ENCODE data around the gene IGHMBP2.

Gene IGHMBP2

GRCh38 chr11:68890490-68891231 lies 13.0 kb upstream of the IGHMBP2 start:
- Histone ChIP-seq H3K79me1 (replicated peaks; ENCODE audit: low read length, poor library complexity, severe bottlenecking) (peaks cover 7% of the 10 kb centered on the region), H2BK15ac (ENCODE audit: low read depth, poor library complexity, severe bottlenecking) (no peak overlapping the region), H3K18ac (ENCODE audit: low read depth in 1 of 2, low read length in 2 of 2) (no peak overlapping the region), H4K91ac (ENCODE audit: low read length) (no peak overlapping the region), H2AK5ac (ENCODE audit: low read length, severe bottlenecking) (peak overlapping the region; percentile 52), H3K27me3 (ENCODE audit: control insufficient read depth in 1 of 2, insufficient read depth in 1 of 2, low read length in 2 of 2) (no peaks in the 10 kb centered on the region), H3K4me2 (ENCODE audit: low read length, poor library complexity, severe bottlenecking) (no peak overlapping the region), H2AFZ (ENCODE audit: low read depth, low read length) (no peak overlapping the region), H3K9me3 (ENCODE audit: control insufficient read depth, low read length) (no peaks in the 10 kb centered on the region), H3K9ac (ENCODE audit: low read length) (peak overlapping the region; percentile 64), H3K4me3 (ENCODE audit: insufficient read depth in 1 of 2, low read depth in 1 of 2, low read length in 2 of 2) (peak overlapping the region in 1 of 2 experiments; percentile 43), H3K27ac (ENCODE audit: low read length, poor library complexity, severe bottlenecking) (peak overlapping the region; percentile 43), H2BK120ac (ENCODE audit: low read depth, low read length) (no peak overlapping the region), H3K23ac (ENCODE audit: low read length in 2 of 2) (no peak overlapping the region), H2BK12ac (ENCODE audit: low read length in 2 of 2) (no peak overlapping the region), H3K14ac (ENCODE audit: low read length in 2 of 2) (no peak overlapping the region), H3K36me3 (ENCODE audit: control insufficient read depth in 1 of 2, insufficient read depth in 2 of 2, low read depth in 1 of 2, low read length in 2 of 2) (peaks cover 32 to 39% of the 10 kb centered on the region in 2 experiments), H4K8ac (ENCODE audit: low read length) (no peak overlapping the region), H3K4me1 (ENCODE audit: control insufficient read depth, insufficient read depth, low read depth, low read length) (peaks cover 19% of the 10 kb centered on the region), H3K4ac (ENCODE audit: low read depth in 1 of 2, low read length in 2 of 2) (no peak overlapping the region), H2BK5ac (ENCODE audit: low read depth, low read length, poor library complexity, severe bottlenecking) (no peak overlapping the region)
- WGBS, result 84% methylated on average over 17 of the region's 17 CpGs
- DNase-seq, result no peak

- no peaks in the 10 kb centered on the region for H3K9me3 ChIP-seq (ENCODE audit: control insufficient read depth, low read length)
- H3K4me3 ChIP-seq (ENCODE audit: insufficient read depth in 1 of 2, low read depth in 1 of 2, low read length in 2 of 2), result peak overlapping the region in 1 of 2 experiments; percentile 43
- no peak overlapping the region for H3K23ac ChIP-seq (ENCODE audit: low read length in 2 of 2)
- 95% methylated on average over 17 of the region's 17 CpGs for WGBS
- H2BK120ac ChIP-seq (ENCODE audit: low read depth, low read length), result no peak overlapping the region
- H2BK5ac ChIP-seq (ENCODE audit: low read depth, low read length, poor library complexity, severe bottlenecking), result no peak overlapping the region
- peak overlapping the region; percentile 11 for H3K27ac ChIP-seq (ENCODE audit: low read length, poor library complexity, severe bottlenecking)
- H2AK5ac ChIP-seq (ENCODE audit: low read length, severe bottlenecking), result no peak overlapping the region
- H3K27me3 ChIP-seq (ENCODE audit: control insufficient read depth in 1 of 2, insufficient read depth in 1 of 2, low read length in 2 of 2), result no peaks in the 10 kb centered on the region
- DNase-seq, result no peak
- peak overlapping the region; percentile 64 for H3K9ac ChIP-seq (ENCODE audit: low read length)
- peaks cover 19% of the 10 kb centered on the region for H3K4me1 ChIP-seq (ENCODE audit: control insufficient read depth, insufficient read depth, low read depth, low read length)
- no peak overlapping the region for H2BK15ac ChIP-seq (ENCODE audit: low read depth, poor library complexity, severe bottlenecking)
- H2BK12ac ChIP-seq (ENCODE audit: low read length in 2 of 2), result no peak overlapping the region
- no peak overlapping the region for H3K14ac ChIP-seq (ENCODE audit: low read length in 2 of 2)
- H4K91ac ChIP-seq (ENCODE audit: low read length), result no peak overlapping the region
- no peak overlapping the region for H3K4ac ChIP-seq (ENCODE audit: low read depth in 1 of 2, low read length in 2 of 2)
- H2AFZ ChIP-seq (ENCODE audit: low read depth, low read length), result no peak overlapping the region
- H3K36me3 ChIP-seq (ENCODE audit: control insufficient read depth in 1 of 2, insufficient read depth in 2 of 2, low read depth in 1 of 2, low read length in 2 of 2), result peaks cover 39 to 47% of the 10 kb centered on the region in 2 experiments
- peaks cover 10% of the 10 kb centered on the region for H3K79me1 ChIP-seq (replicated peaks; ENCODE audit: low read length, poor library complexity, severe bottlenecking)
- H3K4me2 ChIP-seq (ENCODE audit: low read length, poor library complexity, severe bottlenecking), result peak overlapping the region; percentile 0
- no peak overlapping the region for H3K18ac ChIP-seq (ENCODE audit: low read depth in 1 of 2, low read length in 2 of 2)
- H4K8ac ChIP-seq (ENCODE audit: low read length), result no peak overlapping the region
Observed at GRCh38 chr11:68891351-68891948, 12.2 kb upstream of the IGHMBP2 start.

- H2BK15ac ChIP-seq (ENCODE audit: low read depth, poor library complexity, severe bottlenecking), result no peak overlapping the region
- H4K8ac ChIP-seq (ENCODE audit: low read length), result no peak overlapping the region
- no peak overlapping the region for H3K4ac ChIP-seq (ENCODE audit: low read depth in 1 of 2, low read length in 2 of 2)
- no peak overlapping the region for H2AFZ ChIP-seq (ENCODE audit: low read depth, low read length)
- no peak overlapping the region for H3K4me2 ChIP-seq (ENCODE audit: low read length, poor library complexity, severe bottlenecking)
- no peak overlapping the region for H3K14ac ChIP-seq (ENCODE audit: low read length in 2 of 2)
- H3K9ac ChIP-seq (ENCODE audit: low read length), result no peak overlapping the region
- H2BK120ac ChIP-seq (ENCODE audit: low read depth, low read length), result no peak overlapping the region
- over 99% methylated on average over 15 of the region's 20 CpGs for WGBS
- peaks cover 48 to 58% of the 10 kb centered on the region in 2 experiments for H3K36me3 ChIP-seq (ENCODE audit: control insufficient read depth in 1 of 2, insufficient read depth in 2 of 2, low read depth in 1 of 2, low read length in 2 of 2)
- no peak overlapping the region for H3K23ac ChIP-seq (ENCODE audit: low read length in 2 of 2)
- H2AK5ac ChIP-seq (ENCODE audit: low read length, severe bottlenecking), result no peak overlapping the region
- no peak overlapping the region for H3K18ac ChIP-seq (ENCODE audit: low read depth in 1 of 2, low read length in 2 of 2)
- H2BK12ac ChIP-seq (ENCODE audit: low read length in 2 of 2), result no peak overlapping the region
- no peak overlapping the region for H4K91ac ChIP-seq (ENCODE audit: low read length)
- peaks cover 21% of the 10 kb centered on the region for H3K79me1 ChIP-seq (replicated peaks; ENCODE audit: low read length, poor library complexity, severe bottlenecking)
- no peak for DNase-seq
- H3K27me3 ChIP-seq (ENCODE audit: control insufficient read depth in 1 of 2, insufficient read depth in 1 of 2, low read length in 2 of 2), result no peaks in the 10 kb centered on the region
- no peak overlapping the region for H3K27ac ChIP-seq (ENCODE audit: low read length, poor library complexity, severe bottlenecking)
- H2BK5ac ChIP-seq (ENCODE audit: low read depth, low read length, poor library complexity, severe bottlenecking), result no peak overlapping the region
- H3K9me3 ChIP-seq (ENCODE audit: control insufficient read depth, low read length), result no peaks in the 10 kb centered on the region
- H3K4me3 ChIP-seq (ENCODE audit: insufficient read depth in 1 of 2, low read depth in 1 of 2, low read length in 2 of 2), result no peak overlapping the region
- H3K4me1 ChIP-seq (ENCODE audit: control insufficient read depth, insufficient read depth, low read depth, low read length), result peaks cover 19% of the 10 kb centered on the region
Observed at GRCh38 chr11:68892576-68892975, 11.1 kb upstream of the IGHMBP2 start.

- H2AK5ac ChIP-seq (ENCODE audit: low read length, severe bottlenecking), result no peak overlapping the region
- no peak overlapping the region for H3K9ac ChIP-seq (ENCODE audit: low read length)
- H2BK120ac ChIP-seq (ENCODE audit: low read depth, low read length), result no peak overlapping the region
- no peak overlapping the region for H3K14ac ChIP-seq (ENCODE audit: low read length in 2 of 2)
- H3K4ac ChIP-seq (ENCODE audit: low read depth in 1 of 2, low read length in 2 of 2), result no peak overlapping the region
- no peak overlapping the region for H4K8ac ChIP-seq (ENCODE audit: low read length)
- no peaks in the 10 kb centered on the region for H3K27me3 ChIP-seq (ENCODE audit: control insufficient read depth in 1 of 2, insufficient read depth in 1 of 2, low read length in 2 of 2)
- peaks cover 55 to 65% of the 10 kb centered on the region in 2 experiments for H3K36me3 ChIP-seq (ENCODE audit: control insufficient read depth in 1 of 2, insufficient read depth in 2 of 2, low read depth in 1 of 2, low read length in 2 of 2)
- no peak overlapping the region for H2BK12ac ChIP-seq (ENCODE audit: low read length in 2 of 2)
- 92% methylated on average over 5 of the region's 5 CpGs for WGBS
- no peak for DNase-seq
- no peak overlapping the region for H3K4me2 ChIP-seq (ENCODE audit: low read length, poor library complexity, severe bottlenecking)
- no peak overlapping the region for H2AFZ ChIP-seq (ENCODE audit: low read depth, low read length)
- peaks cover 24% of the 10 kb centered on the region for H3K79me1 ChIP-seq (replicated peaks; ENCODE audit: low read length, poor library complexity, severe bottlenecking)
- no peak overlapping the region for H3K18ac ChIP-seq (ENCODE audit: low read depth in 1 of 2, low read length in 2 of 2)
- H4K91ac ChIP-seq (ENCODE audit: low read length), result no peak overlapping the region
- H3K27ac ChIP-seq (ENCODE audit: low read length, poor library complexity, severe bottlenecking), result no peak overlapping the region
- H2BK5ac ChIP-seq (ENCODE audit: low read depth, low read length, poor library complexity, severe bottlenecking), result no peak overlapping the region
- H3K4me3 ChIP-seq (ENCODE audit: insufficient read depth in 1 of 2, low read depth in 1 of 2, low read length in 2 of 2), result no peak overlapping the region
- no peaks in the 10 kb centered on the region for H3K9me3 ChIP-seq (ENCODE audit: control insufficient read depth, low read length)
- H3K23ac ChIP-seq (ENCODE audit: low read length in 2 of 2), result no peak overlapping the region
- H3K4me1 ChIP-seq (ENCODE audit: control insufficient read depth, insufficient read depth, low read depth, low read length), result peaks cover 19% of the 10 kb centered on the region
- H2BK15ac ChIP-seq (ENCODE audit: low read depth, poor library complexity, severe bottlenecking), result no peak overlapping the region
Observed at GRCh38 chr11:68893282-68893681, 10.4 kb upstream of the IGHMBP2 start.
